GM23248 (cell line): ENCODE data around the gene RRP9.

Experiments
- EZH2 ChIP-seq: fragments of 200-600 bp; sonication (generic); IDR thresholded peaks from 2 replicates; pipeline ENCODE4 v1.6.1; 2018; ENCODE audit warnings: antibody characterized with exemption, mild to moderate bottlenecking; ENCODE audit not compliant: insufficient read depth, poor library complexity, severe bottlenecking
- EZH2phosphoT487 ChIP-seq: fragments of 200-600 bp; sonication (generic); IDR thresholded peaks from 2 replicates; pipeline ENCODE4 v1.6.1; 2018; ENCODE audit warnings: antibody characterized with exemption, moderate library complexity, mild to moderate bottlenecking, low read depth; ENCODE audit not compliant: insufficient read depth

DNA sequence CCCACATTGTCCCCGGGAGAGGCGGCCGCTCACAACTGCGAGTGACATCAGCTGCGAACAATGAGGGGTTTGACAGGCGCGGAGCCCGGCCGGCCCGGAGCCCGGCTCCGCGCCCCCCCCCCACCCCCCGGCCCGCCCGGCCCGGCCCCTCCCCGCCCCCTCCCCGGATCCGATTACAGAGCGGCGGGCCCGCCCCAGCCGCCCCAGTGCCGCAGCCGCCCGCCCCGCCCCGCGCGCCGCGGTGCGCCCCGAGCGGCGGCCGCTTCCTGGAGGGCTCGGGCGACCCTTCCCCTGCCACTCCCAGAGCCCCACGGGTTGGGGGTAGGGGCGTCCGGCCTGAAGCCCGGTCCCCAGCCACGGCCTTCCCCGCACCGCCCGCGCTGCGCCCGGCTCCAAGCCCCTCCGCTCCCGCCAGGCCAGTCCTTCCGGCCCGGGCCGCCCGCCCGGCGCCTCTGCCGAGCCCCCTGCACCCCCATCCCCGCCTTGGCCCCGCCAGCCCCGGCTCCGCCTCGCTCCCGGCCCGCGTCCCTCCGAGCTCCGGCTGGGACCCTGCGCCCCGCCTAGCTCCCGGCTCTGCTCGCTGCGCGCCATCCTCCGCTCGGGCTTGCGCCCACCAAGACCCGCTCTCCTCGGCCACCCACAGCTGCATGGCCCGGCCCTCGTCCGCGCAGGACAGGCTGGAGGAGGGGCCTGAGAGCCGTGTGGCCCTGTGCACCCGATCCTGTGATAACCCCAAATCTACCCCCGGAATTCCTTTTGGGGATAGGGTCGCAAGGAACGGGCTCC is 25.9 kb upstream of the RRP9 start, which contains the start of gene PCBP4:
- TF ChIP-seq EZH2 = no peak
- TF ChIP-seq EZH2phosphoT487 = no peak
